ENCODE measurements around the gene S1PR1.

- no peak for TF ChIP-seq CTCF (IDR thresholded peaks at IDR 0.05)
- no peak for TF ChIP-seq POLR2A (IDR thresholded peaks at IDR 0.05)
Measured at GRCh38 chr1:101278845-101279244, 42.0 kb downstream of the S1PR1 start.
